Heart left ventricle (tissue), 13 donors: Measurements from ENCODE around the gene INPP4B.

Source experiments
- POLR2A ChIP-seq, 2 donors: fragments of 450-650 bp; IDR thresholded peaks; one replicate each; pipeline ENCODE4 v1.6.1; 2017; ENCODE audit warnings: antibody characterized with exemption in 2 of 2, mild to moderate bottlenecking in 2 of 2, moderate library complexity in 2 of 2
- TF ChIP-seq, protein P1 (sequence below), 12 donors: fragments of 200-600 bp; sonication (generic) in 4 of 12; IDR thresholded peaks; one replicate each; pipeline versions ENCODE4 v1.5.0 to v1.8.0; 2018 to 2022; ENCODE audit warnings: antibody characterized with exemption in 12 of 12, mild to moderate bottlenecking in 5 of 12
- donor health status: ischemic (EF 13 %, LVEDD 7.1; RV severe dilation, severe dysfunction).
- donor health status: DM: no; HTN: yes; CAD: no.
- donor health status: DM: no; HTN: no; CAD: no.
- donor health status: ischemic (EF 25% LVEDD 6.9; RV normal size, moderate dysfunction).
- donor health status: ischemic (EF 25% LVEDD 5.7; RV mildly dilated, moderate dysfunction).
- donor health status: ischemic (EF 35%, LVEDD 5.7; RV mildly dilated, moderate dysfunction).
- donor health status: nonischemic (EF 11% LVEDD 7.7; RV severe dilation, severe dysfunction).
- donor health status: DM: yes; HTN: yes; CAD: no.
- donor health status: PGD.
- donor health status: ischemic (EF 29% LVEDD 5.4; RV normal size, mild dysfunction).
- donor health status: nonischemic (EF 23%, LVEDD 6.1; RV moderate dilation, normal function).

DNA sequence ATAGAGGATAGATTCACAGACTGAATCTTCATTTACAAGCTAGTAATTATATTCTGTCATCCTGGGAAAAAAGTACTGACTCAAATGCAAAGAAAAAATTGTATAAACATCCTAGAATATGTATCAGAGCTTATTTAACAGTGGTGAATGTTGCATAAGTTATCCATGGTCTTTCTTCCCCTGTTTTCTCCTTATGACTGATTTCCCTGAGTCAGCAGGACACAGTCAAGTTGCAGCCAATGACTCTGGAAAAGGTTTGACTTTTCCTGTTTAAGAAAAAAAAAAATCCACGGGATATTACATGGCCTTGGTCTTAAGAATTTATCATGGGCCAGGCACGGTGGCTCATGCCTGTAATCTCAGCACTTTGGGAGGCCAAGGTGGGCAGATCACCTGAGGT is 36.5 kb downstream of the INPP4B start:
- TF ChIP-seq, protein P1, sequence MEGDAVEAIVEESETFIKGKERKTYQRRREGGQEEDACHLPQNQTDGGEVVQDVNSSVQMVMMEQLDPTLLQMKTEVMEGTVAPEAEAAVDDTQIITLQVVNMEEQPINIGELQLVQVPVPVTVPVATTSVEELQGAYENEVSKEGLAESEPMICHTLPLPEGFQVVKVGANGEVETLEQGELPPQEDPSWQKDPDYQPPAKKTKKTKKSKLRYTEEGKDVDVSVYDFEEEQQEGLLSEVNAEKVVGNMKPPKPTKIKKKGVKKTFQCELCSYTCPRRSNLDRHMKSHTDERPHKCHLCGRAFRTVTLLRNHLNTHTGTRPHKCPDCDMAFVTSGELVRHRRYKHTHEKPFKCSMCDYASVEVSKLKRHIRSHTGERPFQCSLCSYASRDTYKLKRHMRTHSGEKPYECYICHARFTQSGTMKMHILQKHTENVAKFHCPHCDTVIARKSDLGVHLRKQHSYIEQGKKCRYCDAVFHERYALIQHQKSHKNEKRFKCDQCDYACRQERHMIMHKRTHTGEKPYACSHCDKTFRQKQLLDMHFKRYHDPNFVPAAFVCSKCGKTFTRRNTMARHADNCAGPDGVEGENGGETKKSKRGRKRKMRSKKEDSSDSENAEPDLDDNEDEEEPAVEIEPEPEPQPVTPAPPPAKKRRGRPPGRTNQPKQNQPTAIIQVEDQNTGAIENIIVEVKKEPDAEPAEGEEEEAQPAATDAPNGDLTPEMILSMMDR (IDR thresholded peaks at IDR 0.05): no peak
- TF ChIP-seq POLR2A (IDR thresholded peaks at IDR 0.05): no peak
